ENCODE measurements around the gene GPR148. TPM values are rescaled to one million over a fixed set of nuclear protein-coding genes. Genes with fewer than 3 reads are reported as not detected.

Gene GPR148
- total RNA-seq, 1 donor from 2014 or later: not detected

DNA sequence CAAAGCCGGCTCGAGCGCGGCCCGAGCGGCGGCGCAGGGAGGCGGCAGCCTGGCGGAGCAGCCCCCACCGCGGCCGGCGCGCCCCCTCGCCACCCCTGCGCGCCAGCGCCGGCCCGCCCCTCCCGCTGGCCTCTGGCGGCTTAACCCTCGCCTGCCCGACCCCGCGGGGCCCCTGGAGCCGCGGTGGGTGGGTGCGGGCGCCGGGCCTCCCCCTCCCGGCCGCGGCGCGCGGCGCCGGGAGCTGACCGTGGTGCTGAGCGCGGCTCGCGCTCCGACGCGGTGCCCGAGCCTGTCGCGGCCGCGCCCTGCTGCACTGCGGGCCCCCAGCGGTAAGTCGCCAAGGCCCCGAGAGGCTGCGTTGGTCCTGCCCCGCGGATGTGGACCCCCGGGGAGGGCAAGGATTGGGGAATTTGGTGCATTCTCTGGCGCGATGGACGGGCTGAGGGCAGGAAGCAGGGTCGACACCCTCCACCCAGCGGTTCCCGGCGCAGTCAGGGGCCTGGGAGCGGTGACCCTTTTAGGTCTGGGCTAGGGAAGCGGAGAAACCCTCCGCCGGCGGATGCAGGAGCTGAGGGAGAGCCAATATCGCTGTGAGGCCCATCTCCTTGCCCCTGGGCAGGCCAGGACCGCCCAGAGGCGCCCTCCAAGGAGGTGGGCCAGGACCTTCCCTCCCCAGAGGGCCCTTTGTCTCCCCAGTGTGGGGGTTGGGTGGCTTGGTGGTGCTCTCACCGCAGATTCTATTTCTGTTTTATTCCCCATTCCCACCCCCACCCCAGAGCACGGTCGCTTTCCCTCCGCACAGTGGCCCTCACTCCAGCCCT, 27.4 kb downstream of the GPR148 start:
- ATAC-seq (peak; percentile 72 to 80), DNase-seq (no peak)
- no peaks in the 10 kb centered on the region for H3K36me3 ChIP-seq
- no peaks in the 10 kb centered on the region for H3K4me1 ChIP-seq
- peaks cover 56% of the 10 kb centered on the region for H3K27me3 ChIP-seq (ENCODE audit: low read depth)
- TF ChIP-seq, protein P1, sequence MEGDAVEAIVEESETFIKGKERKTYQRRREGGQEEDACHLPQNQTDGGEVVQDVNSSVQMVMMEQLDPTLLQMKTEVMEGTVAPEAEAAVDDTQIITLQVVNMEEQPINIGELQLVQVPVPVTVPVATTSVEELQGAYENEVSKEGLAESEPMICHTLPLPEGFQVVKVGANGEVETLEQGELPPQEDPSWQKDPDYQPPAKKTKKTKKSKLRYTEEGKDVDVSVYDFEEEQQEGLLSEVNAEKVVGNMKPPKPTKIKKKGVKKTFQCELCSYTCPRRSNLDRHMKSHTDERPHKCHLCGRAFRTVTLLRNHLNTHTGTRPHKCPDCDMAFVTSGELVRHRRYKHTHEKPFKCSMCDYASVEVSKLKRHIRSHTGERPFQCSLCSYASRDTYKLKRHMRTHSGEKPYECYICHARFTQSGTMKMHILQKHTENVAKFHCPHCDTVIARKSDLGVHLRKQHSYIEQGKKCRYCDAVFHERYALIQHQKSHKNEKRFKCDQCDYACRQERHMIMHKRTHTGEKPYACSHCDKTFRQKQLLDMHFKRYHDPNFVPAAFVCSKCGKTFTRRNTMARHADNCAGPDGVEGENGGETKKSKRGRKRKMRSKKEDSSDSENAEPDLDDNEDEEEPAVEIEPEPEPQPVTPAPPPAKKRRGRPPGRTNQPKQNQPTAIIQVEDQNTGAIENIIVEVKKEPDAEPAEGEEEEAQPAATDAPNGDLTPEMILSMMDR (IDR thresholded peaks at IDR 0.05): no peak
- intact Hi-C loops (cut with DNase I): no loop called here
- no peak overlapping the region for H3K27ac ChIP-seq
- no peaks in the 10 kb centered on the region for H3K9me3 ChIP-seq
- H3K4me3 ChIP-seq: peak overlapping the region; percentile 17

DNA sequence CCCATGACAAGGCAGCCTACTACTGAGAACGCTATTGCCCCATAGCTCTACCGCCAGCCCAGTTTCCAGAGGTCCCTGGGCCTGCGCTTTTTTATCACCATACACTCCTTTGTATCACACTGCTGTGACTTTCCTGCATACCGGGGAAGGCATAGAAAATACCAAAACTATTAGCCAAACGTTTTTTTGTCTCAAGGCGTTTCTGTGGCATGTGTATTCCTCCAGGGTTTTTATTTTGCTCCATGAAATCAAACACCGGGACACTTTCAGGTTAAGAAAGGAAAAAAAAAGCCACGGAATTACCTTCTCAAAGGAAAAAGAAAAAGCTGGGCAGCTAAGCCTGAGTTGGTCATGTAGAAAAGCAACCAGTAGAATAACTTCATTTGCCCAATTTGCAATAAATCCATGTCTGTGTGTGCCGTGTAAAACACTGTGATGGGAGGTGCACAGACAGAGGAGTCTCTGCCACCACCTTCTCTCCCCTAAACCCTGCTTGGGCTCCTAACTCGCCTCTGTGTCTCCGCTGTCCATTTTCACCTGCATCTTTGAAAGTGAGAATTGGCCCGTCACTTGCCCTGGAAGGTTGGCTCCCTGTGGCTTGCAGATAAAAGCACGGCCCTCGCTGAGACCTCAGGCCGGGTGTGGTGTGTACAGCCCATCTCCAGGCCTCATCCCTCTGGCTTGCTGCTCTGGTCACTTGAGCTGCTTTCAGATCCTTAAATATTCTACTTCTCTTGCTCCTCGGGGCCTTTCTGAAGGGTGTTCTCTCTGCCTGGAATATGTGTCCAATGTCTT, 28.2 kb downstream of the GPR148 start:
- DNase-seq (no peak), ATAC-seq (no peak)
- intact Hi-C loops (cut with DNase I): no loop called here
- Histone ChIP-seq H3K36me3 (no peaks in the 10 kb centered on the region), H3K9me3 (no peaks in the 10 kb centered on the region), H3K27ac (no peak overlapping the region), H3K4me1 (no peaks in the 10 kb centered on the region), H3K27me3 (ENCODE audit: low read depth) (peaks cover 56% of the 10 kb centered on the region), H3K4me3 (no peak overlapping the region)
- TF ChIP-seq, protein P1 (IDR thresholded peaks at IDR 0.05): no peak

DNA sequence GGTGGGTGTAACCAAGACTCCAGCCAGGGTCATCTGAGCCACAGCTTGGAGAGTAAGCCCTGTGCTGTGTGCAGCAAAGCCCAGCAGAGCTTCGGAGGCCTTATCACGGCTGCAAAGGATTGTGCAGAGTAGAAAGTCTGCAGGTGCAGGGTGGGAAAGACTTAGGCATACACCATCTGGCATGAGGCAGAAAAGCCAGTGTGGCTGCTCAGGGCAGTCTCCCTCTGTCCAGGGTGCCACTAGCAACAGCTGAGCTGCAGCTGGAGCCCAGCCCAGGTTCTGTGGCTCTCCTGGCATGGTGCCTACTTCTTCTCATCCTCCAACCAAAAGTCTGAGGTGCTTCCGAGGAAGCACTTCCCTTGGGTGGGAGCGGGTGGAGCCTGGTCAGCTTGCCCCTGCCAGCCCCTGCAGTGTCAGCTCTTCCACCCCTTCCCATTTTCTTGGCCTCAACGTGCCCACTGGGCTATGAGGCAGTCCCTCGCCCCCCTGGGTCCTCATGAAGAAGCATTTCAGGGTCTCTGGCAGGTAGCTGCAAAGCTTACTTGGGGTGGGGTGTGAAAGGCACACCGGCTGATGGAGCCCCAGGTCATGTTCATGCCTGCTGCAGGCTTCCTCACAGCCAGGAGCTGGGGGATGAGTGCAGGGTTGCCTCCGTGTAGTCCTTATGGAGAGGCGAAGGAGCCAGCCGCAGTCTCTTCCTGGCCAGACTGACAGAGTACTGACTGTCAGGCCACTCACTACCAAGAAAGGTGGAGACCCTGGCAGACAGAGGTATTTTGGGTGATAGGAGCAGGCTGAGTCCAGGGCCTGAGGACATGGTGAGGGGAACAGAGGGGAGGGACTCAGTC, 31.3 kb downstream of the GPR148 start:
- intact Hi-C loops (cut with DNase I): no loop called here
- no peak for ATAC-seq
- Histone ChIP-seq H3K9me3 (no peaks in the 10 kb centered on the region), H3K27me3 (ENCODE audit: low read depth) (peaks cover 45% of the 10 kb centered on the region), H3K27ac (no peak overlapping the region), H3K4me1 (no peaks in the 10 kb centered on the region), H3K36me3 (no peaks in the 10 kb centered on the region), H3K4me3 (no peak overlapping the region)
- no peak for DNase-seq
- TF ChIP-seq, protein P1 (IDR thresholded peaks at IDR 0.05): no peak

DNA sequence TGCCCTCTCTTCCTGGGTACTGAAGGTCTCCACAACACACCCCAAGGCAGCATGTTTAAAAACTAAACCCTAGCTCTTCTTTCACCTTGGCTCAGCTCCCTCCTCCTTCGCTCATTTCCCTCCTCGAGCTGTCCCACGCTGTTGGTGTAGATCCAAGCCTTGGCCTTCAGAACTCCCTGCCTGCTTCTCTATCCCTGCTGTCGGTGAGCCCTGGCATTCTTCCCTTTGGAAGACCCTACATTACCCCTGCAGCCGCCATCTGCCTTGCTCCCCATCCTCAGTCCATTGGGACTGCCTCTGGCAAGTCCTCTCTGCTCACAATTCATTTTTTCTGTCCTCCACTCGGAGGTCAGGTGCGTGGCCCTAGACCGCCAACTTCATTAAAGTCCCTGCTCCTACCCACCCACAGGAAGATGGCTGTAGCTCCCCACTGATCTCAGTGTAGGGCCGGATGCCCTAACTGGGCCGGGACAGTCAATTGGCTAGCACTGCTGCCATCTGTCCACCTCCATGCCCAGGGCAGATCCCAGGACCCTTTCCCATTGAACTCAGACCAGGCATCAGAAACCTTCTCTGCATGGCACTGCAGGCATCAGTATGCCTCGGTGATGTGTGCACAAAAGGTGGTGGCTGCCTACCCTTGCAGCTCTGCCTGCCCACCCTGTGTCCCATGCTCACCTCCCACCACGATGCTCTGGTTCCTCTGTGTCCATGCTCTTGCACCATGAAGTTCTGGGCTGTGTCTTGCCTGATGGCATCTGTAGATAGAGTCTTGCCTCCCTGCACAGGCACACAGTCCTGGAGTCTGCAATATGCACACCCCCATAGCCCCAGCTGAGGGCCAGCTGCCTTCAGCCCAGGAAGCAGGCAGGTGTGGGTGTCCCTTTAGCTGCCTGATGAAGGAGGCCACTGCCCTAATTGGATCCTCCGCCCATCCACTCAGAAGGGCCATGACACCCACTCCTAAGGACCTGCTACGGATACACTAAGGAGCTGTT, 32.2 kb downstream of the GPR148 start:
- H3K4me3 ChIP-seq: no peak overlapping the region
- intact Hi-C loops (cut with DNase I): no loop called here
- no peaks in the 10 kb centered on the region for H3K4me1 ChIP-seq
- H3K9me3 ChIP-seq: no peaks in the 10 kb centered on the region
- ATAC-seq (no peak), DNase-seq (no peak)
- no peaks in the 10 kb centered on the region for H3K36me3 ChIP-seq
- TF ChIP-seq, protein P1 (IDR thresholded peaks at IDR 0.05): no peak
- peaks cover 37% of the 10 kb centered on the region for H3K27me3 ChIP-seq (ENCODE audit: low read depth)
- H3K27ac ChIP-seq: no peak overlapping the region

All from lower lobe of right lung (tissue), 2 donors.